PC-9 (cell line): ENCODE results near the gene NELFB.

Source experiments
- CTCF ChIP-seq: fragments of 200-600 bp; sonication (generic); conservative IDR thresholded peaks from 2 replicates; pipeline ENCODE4 v1.6.1; 2017; ENCODE audit warnings: mixed run types, antibody characterized with exemption, mild to moderate bottlenecking, moderate library complexity
- EZH2 ChIP-seq: fragments of 200-600 bp; sonication (generic); IDR thresholded peaks from 2 replicates; pipeline ENCODE4 v1.8.0; 2017; ENCODE audit warnings: antibody characterized with exemption, low read depth

- TF ChIP-seq CTCF (no peak), EZH2 (no peak)
Measured at GRCh38 chr9:137318602-137319001, 63.5 kb downstream of the NELFB start.
